T-helper 17 cell (primary cell): ENCODE results near the gene UBR1. TPM values are rescaled to one million over a fixed set of nuclear protein-coding genes. Genes with fewer than 3 reads are reported as not detected.
A peak's percentile ranks its signal among the peaks of the same experiment; 100 is the strongest.
"Not testable (repeated sequence)": the region's sequence is repeated elsewhere in the genome, so short reads cannot be mapped to it uniquely, and the experiment has no call there.

Experiments used
- ATAC-seq: fragments of 150-1000 bp; cut with Tn5 transposase; 2 replicates; pipeline ENCODE4 v1.10.0; 2021; ENCODE audit warnings: mild to moderate bottlenecking, moderate library complexity
- DNase-seq, 3 donors: peaks; one replicate each; pipeline versions ENCODE4 v3.0.0 to v3.0.0-alpha.2; 2020 to 2021
- H3K9me3 ChIP-seq: one replicate; pipeline ENCODE4 v1.7.0; 2013; ENCODE audit warnings: low read length, mild to moderate bottlenecking; ENCODE audit not compliant: control insufficient read depth, poor library complexity, severe bottlenecking
- H3K27ac Mint-ChIP-seq: one replicate; pipeline ENCODE4 v1.8.0; 2022; ENCODE audit warnings: mild to moderate bottlenecking, moderate library complexity, mixed read lengths
- H3K27me3 Mint-ChIP-seq: one replicate; pipeline ENCODE4 v1.8.0; 2022; ENCODE audit warnings: mixed read lengths
- H3K36me3 Mint-ChIP-seq: one replicate; pipeline ENCODE4 v1.8.0; 2022; ENCODE audit warnings: low read depth, mixed read lengths
- H3K4me1 Mint-ChIP-seq: one replicate; pipeline ENCODE4 v1.8.0; 2022; ENCODE audit warnings: mild to moderate bottlenecking, mixed read lengths
- H3K4me3 Mint-ChIP-seq: one replicate; pipeline ENCODE4 v1.8.0; 2022; ENCODE audit warnings: mild to moderate bottlenecking, moderate library complexity, mixed read lengths
- total RNA-seq, 4 donors: library from RNA in 2 of 4; stranded (reverse) in 2 of 4; gene quantifications; one replicate each; pipeline ENCODE4 v1.2.3 and lab custom pipeline; 2022 to 2026

UBR1 gene
- total RNA-seq, 2 donors from 2014 or later: 42.4 to 56.7 TPM

- Mint-ChIP-seq H3K4me1 (no peaks in the 10 kb centered on the region), H3K27ac (no peak overlapping the region), H3K27me3 (no peaks in the 10 kb centered on the region), H3K36me3 (peaks cover 3% of the 10 kb centered on the region), H3K4me3 (no peak overlapping the region)
- ATAC-seq (no peak), DNase-seq (no peak)
- H3K9me3 ChIP-seq: no peaks in the 10 kb centered on the region
Measured at GRCh38 chr15:43009206-43009605, 96.6 kb downstream of the UBR1 start.

GRCh38 chr15:43008150-43008549 is 97.7 kb downstream of the UBR1 start:
- no peaks in the 10 kb centered on the region for H3K9me3 ChIP-seq
- Mint-ChIP-seq H3K4me3 (no peak overlapping the region), H3K36me3 (peaks cover 5% of the 10 kb centered on the region), H3K4me1 (no peaks in the 10 kb centered on the region), H3K27me3 (no peaks in the 10 kb centered on the region), H3K27ac (no peak overlapping the region)
- DNase-seq: no peak
- ATAC-seq: no peak

- no peak for DNase-seq
- H3K27me3 Mint-ChIP-seq: no peaks in the 10 kb centered on the region
- no peak overlapping the region for H3K4me3 Mint-ChIP-seq
- no peaks in the 10 kb centered on the region for H3K4me1 Mint-ChIP-seq
- H3K36me3 Mint-ChIP-seq: peaks cover 5% of the 10 kb centered on the region
- no peak overlapping the region for H3K27ac Mint-ChIP-seq
- H3K9me3 ChIP-seq: no peaks in the 10 kb centered on the region
- ATAC-seq: no peak
Measured at GRCh38 chr15:43007551-43007950, 98.3 kb downstream of the UBR1 start.

DNA sequence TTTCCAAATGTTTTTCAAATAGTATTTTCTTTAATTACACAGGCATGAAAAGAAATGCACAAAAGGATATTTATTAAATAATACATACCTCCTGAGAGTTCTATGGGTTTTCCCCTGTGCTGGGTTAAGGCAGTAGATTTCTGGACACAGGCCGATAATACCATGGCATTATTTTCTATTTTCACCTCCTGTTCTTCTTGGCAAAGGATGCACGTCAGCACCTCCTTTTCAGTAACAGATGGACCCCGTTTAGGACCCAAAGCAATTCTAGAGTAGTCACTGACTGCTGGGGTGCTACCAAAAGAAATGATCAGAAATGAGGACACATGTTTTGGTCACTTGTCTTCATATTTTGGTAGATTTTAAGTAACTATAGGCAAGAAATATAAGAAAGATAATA is 98.8 kb downstream of the UBR1 start:
- Mint-ChIP-seq H3K4me1 (no peaks in the 10 kb centered on the region), H3K36me3 (peaks cover 5% of the 10 kb centered on the region), H3K4me3 (no peak overlapping the region), H3K27me3 (no peaks in the 10 kb centered on the region), H3K27ac (no peak overlapping the region)
- ATAC-seq (no peak), DNase-seq (no peak)
- no peaks in the 10 kb centered on the region for H3K9me3 ChIP-seq

DNA sequence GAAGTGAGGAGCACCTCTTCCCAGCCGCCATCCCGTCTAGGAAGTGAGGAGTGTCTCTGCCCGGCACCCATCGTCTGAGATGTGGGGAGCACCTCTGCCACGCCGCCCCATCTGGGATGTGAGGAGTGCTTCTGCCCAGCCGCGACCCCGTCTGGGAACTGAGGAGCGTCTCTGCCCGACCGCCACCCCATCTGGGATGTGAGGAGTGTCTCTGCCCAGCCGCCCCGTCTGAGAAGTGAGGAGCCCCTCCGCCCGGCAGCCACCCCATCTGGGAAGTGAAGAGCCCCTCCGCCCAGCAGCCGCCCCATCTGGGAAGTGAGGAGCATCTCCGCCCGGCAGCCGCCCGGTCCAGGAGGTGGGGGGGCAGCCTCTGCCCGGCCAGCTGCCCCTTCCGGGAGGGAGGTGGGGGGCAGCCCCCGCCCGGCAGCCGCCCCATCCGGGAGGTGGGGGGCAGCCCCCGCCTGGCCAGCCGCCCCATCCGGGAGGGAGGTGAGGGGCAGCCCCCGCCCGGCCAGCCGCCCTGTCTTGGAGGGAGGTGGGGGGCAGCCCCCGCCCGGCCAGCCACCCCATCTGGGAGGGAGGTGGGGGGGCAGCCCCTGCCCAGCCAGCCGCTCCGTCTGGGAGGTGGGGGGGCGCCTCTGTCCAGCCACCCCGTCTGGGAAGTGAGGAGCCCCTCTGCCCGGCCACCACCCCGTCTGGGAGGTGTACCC is 100.8 kb downstream of the UBR1 start:
- not testable (repeated sequence) for ATAC-seq, H3K27ac Mint-ChIP-seq, DNase-seq, H3K9me3 ChIP-seq, H3K4me3 Mint-ChIP-seq, H3K36me3 Mint-ChIP-seq, H3K27me3 Mint-ChIP-seq, H3K4me1 Mint-ChIP-seq

DNA sequence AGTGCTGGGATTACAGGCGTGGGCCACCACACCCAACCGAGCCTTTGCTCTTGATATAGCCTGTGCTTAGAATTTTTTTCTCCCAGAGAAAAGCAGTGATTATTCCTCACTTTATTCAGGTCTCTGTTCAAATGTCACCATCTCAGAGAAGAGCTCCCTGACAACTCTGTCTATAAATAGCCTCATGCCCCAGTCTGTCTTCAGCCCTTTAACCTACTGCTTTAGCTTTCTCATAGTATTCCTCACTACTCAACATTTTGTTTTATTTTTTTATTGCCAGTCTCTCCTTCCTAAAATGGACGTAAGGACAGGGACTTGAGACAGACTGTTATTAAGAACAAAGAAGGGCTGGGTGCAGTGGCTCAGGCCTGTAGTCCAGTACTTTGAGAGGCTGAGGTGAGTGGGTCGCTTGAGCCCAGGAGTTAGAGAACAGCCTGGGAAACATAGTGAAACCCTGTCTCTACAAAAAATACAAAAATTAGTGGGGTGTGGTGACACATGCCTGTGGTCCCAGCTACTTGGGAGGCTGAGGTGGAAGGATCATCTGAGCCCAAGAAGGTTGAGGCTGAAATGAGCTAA is 106.5 kb downstream of the UBR1 start:
- H3K27me3 Mint-ChIP-seq: no peaks in the 10 kb centered on the region
- no peaks in the 10 kb centered on the region for H3K9me3 ChIP-seq
- peaks cover 10% of the 10 kb centered on the region for H3K36me3 Mint-ChIP-seq
- no peak overlapping the region for H3K4me3 Mint-ChIP-seq
- peaks cover 3% of the 10 kb centered on the region for H3K4me1 Mint-ChIP-seq
- ATAC-seq (no peak), DNase-seq (no peak)
- peak overlapping the region; percentile 43 for H3K27ac Mint-ChIP-seq

- H3K27ac Mint-ChIP-seq: no peak overlapping the region
- no peak for ATAC-seq
- H3K27me3 Mint-ChIP-seq: no peaks in the 10 kb centered on the region
- DNase-seq: no peak
- H3K4me1 Mint-ChIP-seq: peaks cover 3% of the 10 kb centered on the region
- H3K9me3 ChIP-seq: no peaks in the 10 kb centered on the region
- H3K4me3 Mint-ChIP-seq: no peak overlapping the region
- peaks cover 8% of the 10 kb centered on the region for H3K36me3 Mint-ChIP-seq
Measured at GRCh38 chr15:42996871-42997270, 109.0 kb downstream of the UBR1 start.

- no peak for DNase-seq
- Mint-ChIP-seq H3K27ac (peak overlapping the region; percentile 56), H3K36me3 (peaks cover 10% of the 10 kb centered on the region), H3K27me3 (no peaks in the 10 kb centered on the region), H3K4me1 (peaks cover 5% of the 10 kb centered on the region), H3K4me3 (no peak overlapping the region)
- no peaks in the 10 kb centered on the region for H3K9me3 ChIP-seq
- no peak for ATAC-seq
Measured at GRCh38 chr15:42994546-42994945, 111.3 kb downstream of the UBR1 start.

GRCh38 chr15:42992626-42993025 is 113.2 kb downstream of the UBR1 start:
- no peaks in the 10 kb centered on the region for H3K27me3 Mint-ChIP-seq
- H3K36me3 Mint-ChIP-seq: peaks cover 10% of the 10 kb centered on the region
- no peak for DNase-seq
- no peak for ATAC-seq
- H3K4me1 Mint-ChIP-seq: peaks cover 5% of the 10 kb centered on the region
- H3K9me3 ChIP-seq: no peaks in the 10 kb centered on the region
- no peak overlapping the region for H3K4me3 Mint-ChIP-seq
- peak overlapping the region; percentile 47 for H3K27ac Mint-ChIP-seq

DNA sequence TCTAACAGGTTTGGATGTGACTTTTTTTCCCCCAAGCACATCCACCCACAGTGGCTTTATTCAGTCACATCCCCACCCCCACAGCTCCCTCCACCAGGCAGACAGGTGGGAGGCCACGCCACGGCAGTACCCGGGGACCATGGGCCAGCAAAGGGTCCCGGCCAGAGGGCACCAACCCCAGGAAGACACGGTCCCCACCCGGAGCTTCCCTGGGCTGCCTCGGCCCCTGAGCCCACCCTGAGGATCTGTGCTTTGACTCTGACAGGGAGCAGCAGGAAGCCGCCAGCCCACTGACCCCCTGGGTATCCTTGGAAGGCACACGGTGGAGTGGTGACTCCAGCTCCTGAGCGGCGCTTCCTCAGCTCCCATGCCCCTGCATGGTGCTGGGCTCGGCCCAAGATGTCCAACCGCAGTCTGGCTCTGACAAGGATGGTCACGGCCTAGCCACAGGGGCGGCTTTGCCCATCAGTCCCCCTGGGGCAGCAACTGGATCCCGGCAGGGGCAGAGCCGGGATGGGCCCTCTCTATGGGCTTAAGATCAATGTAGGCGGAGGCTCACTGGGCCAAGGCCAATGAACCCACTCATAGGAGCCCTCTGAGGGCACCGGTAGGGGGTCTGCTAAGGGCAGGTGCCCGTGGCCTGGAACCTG is 119.0 kb downstream of the UBR1 start:
- Mint-ChIP-seq H3K27ac (no peak overlapping the region), H3K36me3 (peaks cover 4% of the 10 kb centered on the region), H3K4me3 (no peak overlapping the region), H3K4me1 (peaks cover 2% of the 10 kb centered on the region), H3K27me3 (no peaks in the 10 kb centered on the region)
- ATAC-seq (no peak), DNase-seq (no peak)
- no peaks in the 10 kb centered on the region for H3K9me3 ChIP-seq

GRCh38 chr15:42984493-42985034 is 121.3 kb downstream of the UBR1 start:
- no peak overlapping the region for H3K4me3 Mint-ChIP-seq
- no peak for DNase-seq
- no peaks in the 10 kb centered on the region for H3K4me1 Mint-ChIP-seq
- no peak overlapping the region for H3K27ac Mint-ChIP-seq
- no peaks in the 10 kb centered on the region for H3K27me3 Mint-ChIP-seq
- no peak for ATAC-seq
- H3K9me3 ChIP-seq: no peaks in the 10 kb centered on the region
- H3K36me3 Mint-ChIP-seq: peaks cover 4% of the 10 kb centered on the region

- H3K27ac Mint-ChIP-seq, H3K27me3 Mint-ChIP-seq, H3K9me3 ChIP-seq, H3K4me1 Mint-ChIP-seq, ATAC-seq, H3K4me3 Mint-ChIP-seq, DNase-seq: not testable (repeated sequence)
- peaks cover 14% of the 10 kb centered on the region for H3K36me3 Mint-ChIP-seq
Measured at GRCh38 chr15:42979113-42979512, 126.7 kb downstream of the UBR1 start.

DNA sequence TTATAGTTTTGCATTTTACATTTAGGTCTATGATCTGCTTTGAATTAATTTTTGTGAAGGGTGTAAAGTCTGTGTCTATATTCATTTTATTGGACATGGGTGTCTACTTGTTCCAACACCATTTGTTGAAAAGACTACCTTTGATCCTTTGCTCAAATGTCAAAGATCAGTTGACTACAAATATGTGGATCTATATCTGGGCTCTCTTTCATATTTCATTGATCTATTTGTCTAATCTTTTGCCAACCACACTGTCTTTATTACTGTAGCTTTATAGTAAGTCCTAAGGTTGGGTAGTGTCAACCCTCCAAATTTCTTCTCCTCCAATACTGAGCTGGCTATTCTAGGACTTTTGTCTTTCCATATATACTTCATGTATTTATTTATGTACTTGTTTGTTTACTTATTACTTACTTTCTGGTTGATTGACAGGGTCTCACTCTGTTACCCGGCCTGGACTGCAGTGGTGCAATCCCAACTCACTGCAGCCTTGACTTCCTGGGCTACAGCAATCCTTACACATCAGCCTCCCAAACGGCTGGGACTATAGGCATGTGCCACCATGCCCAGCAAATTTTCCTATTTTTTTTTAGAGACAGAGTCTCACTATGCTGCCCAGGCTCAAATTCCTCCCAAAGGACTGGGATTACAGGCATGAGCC is 131.5 kb downstream of the UBR1 start:
- Mint-ChIP-seq H3K27me3 (no peaks in the 10 kb centered on the region), H3K4me1 (peaks cover 2% of the 10 kb centered on the region), H3K36me3 (peaks cover 13% of the 10 kb centered on the region), H3K4me3 (no peak overlapping the region), H3K27ac (no peak overlapping the region)
- DNase-seq: no peak
- no peaks in the 10 kb centered on the region for H3K9me3 ChIP-seq
- ATAC-seq: no peak
